LNCAP (cell line): ENCODE measurements around the gene POLR2L.

Experiments
- TF ChIP-seq, protein P1 (sequence below): fragments of 450-650 bp; IDR thresholded peaks from 2 replicates; pipeline ENCODE4 v1.5.1; 2017; ENCODE audit warnings: mild to moderate bottlenecking

Gene POLR2L

DNA sequence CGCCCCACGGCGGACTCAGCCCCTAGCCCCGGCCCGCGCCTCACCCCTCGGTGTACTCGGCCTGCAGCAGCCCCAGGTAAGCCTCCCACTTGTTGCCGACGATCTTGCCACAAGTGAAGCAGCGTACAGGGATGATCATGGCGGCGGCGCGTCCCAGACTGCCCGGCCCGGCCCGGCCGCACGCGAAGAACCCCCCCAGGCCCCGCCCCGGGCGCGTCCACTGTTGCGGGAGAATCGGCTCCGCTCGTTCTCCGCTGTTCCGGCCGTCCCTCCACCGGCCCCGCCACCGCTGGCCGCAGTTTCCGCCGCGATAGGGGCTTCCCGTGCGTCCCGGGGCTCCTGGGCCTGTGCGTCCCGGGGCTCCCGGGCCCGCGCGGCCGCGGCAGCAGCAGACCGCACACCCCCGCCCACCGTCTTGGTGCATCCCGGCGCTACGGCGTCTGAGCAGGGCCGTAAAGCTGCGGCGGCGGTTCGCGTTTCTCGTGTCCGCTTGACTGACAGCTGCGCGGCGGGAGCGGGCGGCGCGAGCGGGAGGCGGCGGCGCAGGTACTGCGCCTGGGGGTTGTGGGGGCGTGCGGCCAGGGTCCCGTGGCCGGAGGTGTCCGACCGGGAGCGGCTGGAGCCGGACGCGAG, at the start of gene POLR2L, which contains the start of gene TSPAN4:
TSS of gene POLR2L (minus strand) at position 160 of the 633 bp plus-strand sequence. CDS start at position 139, 21 bp downstream.
TSS of gene TSPAN4 (plus strand) at position 483 of the 633 bp plus-strand sequence. CDS start 7,453 bp downstream, outside the sequence.
- TF ChIP-seq, protein P1, sequence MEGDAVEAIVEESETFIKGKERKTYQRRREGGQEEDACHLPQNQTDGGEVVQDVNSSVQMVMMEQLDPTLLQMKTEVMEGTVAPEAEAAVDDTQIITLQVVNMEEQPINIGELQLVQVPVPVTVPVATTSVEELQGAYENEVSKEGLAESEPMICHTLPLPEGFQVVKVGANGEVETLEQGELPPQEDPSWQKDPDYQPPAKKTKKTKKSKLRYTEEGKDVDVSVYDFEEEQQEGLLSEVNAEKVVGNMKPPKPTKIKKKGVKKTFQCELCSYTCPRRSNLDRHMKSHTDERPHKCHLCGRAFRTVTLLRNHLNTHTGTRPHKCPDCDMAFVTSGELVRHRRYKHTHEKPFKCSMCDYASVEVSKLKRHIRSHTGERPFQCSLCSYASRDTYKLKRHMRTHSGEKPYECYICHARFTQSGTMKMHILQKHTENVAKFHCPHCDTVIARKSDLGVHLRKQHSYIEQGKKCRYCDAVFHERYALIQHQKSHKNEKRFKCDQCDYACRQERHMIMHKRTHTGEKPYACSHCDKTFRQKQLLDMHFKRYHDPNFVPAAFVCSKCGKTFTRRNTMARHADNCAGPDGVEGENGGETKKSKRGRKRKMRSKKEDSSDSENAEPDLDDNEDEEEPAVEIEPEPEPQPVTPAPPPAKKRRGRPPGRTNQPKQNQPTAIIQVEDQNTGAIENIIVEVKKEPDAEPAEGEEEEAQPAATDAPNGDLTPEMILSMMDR = no peak

DNA sequence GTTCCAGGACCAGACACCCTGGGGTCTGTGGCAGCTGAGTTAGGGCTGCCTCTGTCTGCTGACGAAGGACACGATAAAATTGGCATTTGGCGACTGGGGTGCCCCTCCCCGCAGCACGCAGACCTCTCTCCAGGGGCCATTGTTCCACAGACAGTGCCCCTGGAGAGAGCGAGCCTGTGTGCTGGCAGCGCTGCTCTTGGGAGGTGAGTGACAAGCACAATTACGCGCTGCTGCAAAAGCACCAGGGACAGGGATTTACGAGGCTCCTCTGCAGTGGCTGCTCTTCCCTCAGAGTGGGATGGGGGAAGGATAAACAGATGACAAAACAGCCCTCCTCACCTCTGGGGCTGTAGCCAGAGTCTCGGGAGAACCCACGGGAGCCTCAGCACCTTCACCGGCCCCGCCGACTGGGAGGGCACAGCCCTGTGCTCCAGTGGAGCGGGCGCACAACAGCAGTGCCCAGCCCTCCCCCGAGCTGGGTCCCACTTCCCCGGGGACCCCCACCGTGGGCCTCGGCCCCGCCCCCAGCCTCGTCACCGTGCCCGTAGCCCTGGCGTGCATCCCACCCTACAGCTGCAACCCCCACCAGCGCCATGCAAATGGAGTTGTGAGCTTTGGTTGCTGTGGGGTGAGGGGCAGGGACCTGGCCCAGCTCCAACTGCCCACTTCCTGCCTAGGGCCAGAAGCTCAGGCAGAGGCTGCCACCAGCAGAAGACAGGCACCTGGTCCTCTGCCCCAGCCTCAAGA, 48.6 kb upstream of the POLR2L start:
- TF ChIP-seq, protein P1 = no peak

DNA sequence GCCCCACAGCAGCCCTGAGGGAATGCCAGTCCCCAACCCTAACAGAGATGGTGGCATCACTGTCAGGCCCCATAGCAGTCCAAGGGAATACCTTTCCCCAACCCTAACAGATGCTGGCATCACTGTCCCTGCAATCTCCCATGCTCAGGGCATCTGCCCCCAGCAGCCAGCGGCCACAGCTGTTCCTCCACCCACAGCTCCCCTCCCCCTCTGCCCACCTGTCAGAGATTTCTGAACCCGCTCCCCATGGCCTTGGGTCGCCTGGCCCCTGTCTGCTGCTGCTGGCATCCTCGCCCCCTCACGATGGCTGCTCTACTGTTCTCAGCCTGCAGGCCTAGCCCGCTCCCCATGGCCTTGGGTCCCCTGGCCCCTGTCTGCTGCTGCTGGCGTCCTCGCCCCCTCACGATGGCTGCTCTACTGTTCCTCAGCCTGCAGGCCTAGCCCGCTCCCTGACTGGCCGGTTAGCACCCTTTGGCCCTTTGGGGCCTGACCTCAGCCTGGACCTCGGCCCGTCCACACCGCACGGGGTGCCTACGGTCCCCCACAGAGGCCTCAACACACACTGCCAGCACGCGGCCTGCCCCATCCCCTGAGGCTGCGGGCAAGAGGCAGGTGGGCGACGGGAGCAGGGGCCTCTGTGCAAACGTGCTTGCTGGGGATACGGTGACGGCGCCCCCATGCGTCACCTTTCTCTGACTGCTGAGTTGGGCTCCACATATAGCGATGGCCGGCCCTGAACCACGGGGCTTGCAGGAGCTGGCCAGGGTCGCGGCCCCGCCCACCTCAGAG, 47.6 kb upstream of the POLR2L start:
- TF ChIP-seq, protein P1 = no peak

DNA sequence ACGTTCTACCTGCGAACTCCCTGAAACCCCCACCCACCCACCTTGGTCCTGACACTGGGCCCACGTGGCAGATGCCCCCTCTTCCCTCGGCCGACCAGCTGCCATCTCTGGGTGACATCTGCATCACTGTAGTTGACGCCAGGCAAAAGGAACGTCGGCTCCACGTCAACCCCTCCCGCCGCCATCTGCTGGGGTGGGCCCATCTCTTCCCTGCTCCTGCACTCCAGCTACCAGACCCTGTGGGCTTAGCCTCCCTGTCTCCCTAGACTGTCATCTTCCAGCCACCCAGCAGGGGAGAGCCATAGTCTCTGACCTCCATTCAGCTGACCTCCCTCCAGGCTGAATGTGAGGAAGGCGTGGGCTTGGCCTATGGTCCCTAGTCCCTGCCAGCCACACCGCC, 46.9 kb upstream of the POLR2L start:
- TF ChIP-seq, protein P1 = no peak

DNA sequence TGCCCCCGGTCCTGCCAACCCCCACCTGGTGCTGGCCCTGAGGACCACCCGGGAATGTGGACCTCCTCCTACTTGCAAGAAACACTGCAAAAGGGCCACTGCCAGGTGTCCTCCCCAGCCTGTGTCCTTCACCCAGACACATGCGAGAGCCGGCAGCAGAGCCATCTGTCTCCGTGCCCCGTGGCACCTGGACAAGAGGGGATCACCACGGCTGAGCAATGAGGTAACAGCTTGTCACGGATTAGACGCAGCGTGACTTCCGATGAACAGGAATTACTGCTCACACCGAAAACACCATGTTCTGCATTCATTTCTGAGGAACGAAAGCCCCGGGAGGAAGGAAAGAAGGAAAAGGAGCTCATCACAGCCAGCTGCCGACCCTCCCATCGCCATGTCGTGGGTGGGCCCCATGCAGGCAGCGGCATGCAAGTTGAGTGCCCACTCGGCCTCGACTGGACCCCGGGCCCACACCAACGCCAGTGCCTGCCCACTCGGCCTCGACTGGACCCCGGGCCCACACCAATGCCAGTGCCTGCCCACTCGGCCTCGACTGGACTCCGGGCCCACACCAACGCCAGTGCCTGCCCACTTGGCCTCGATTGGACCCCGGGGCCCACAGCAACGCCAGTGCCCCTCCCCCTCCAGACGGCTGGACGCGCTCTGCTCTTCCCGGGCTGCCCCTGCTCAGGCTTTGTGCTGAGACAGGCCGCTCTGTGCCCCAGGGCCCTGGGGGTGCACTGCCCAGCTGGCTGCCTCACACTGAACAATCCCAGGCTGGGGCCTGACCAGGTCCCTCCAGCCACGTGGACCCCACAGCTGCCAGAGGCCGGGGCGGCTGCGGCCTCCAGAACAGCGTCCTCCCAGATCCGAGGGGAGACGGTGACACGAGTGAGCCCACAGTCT, 46.2 kb upstream of the POLR2L start:
- TF ChIP-seq, protein P1 = no peak

DNA sequence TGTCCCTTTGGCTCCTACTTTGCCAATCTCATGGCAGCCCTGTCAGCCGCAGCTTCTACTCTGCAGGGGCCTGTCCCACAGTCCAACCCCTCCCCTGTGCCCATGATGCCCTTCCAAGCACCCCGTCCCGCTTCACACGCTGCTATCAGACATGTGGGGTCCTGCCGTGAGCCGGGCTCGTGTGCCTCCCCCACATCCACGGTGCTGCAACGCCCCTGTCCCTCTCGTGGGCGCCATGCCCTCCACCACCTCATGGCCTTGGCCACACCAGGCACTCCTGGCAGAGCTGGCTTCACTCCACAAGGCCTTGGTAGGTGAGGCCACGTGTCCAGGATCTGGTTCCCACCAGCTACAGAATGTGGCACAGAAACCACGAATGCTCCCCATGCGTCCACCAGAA, 45.3 kb upstream of the POLR2L start:
- TF ChIP-seq, protein P1 = no peak
